ENCODE results near the gene KLRK1. TPM values are rescaled to one million over a fixed set of nuclear protein-coding genes. Genes with fewer than 3 reads are reported as not detected.
"Not testable (repeated sequence)": the region's sequence is repeated elsewhere in the genome, so short reads cannot be mapped to it uniquely, and the experiment has no call there.

KLRK1 gene
- total RNA-seq, 1 experiment from 2014 or later = 0.95 TPM

GRCh38 chr12:10381928-10382628, 7.8 kb downstream of the KLRK1 start:
- BruUV-seq (replicated peaks) = no TSS peak

GRCh38 chr12:10378737-10379136, 11.1 kb downstream of the KLRK1 start:
- ATAC-seq; POLR2A ChIA-PET; H3K27ac ChIP-seq (ENCODE audit: low read length): not testable (repeated sequence)

More at GRCh38 chr12:10381928-10382628, 7.8 kb downstream of the KLRK1 start:
- intact Hi-C loops (cut with micrococcal nuclease; ENCODE audit: unreplicated experiment) = no loop called here
- H3K4me3 ChIP-seq (ENCODE audit: low read depth in 2 of 2, low read length in 2 of 2) = no peak overlapping the region
- POLR2A ChIA-PET = no interaction called here
- H3K9me3 ChIP-seq (ENCODE audit: control insufficient read depth, insufficient read depth, low read depth, low read length) = no peaks in the 10 kb centered on the region
- TF ChIP-seq CTCF (IDR thresholded peaks at IDR 0.05) = no peak
- no peak for TF ChIP-seq SIN3A (IDR thresholded peaks at IDR 0.05; ENCODE audit: borderline replicate concordance, insufficient read depth, low read depth, low read length)
- no peak for TF ChIP-seq POLR2AphosphoS5 (IDR thresholded peaks at IDR 0.05; ENCODE audit: low read depth, low read length)
- TF ChIP-seq REST (IDR thresholded peaks at IDR 0.05; ENCODE audit: insufficient read depth in 1 of 2, low read depth in 2 of 2, low read length in 1 of 2) = no peak
- no peak for TF ChIP-seq TCF7L2 (IDR thresholded peaks at IDR 0.05; ENCODE audit: low read depth, low read length)
- H3K4me1 ChIP-seq (ENCODE audit: control insufficient read depth, insufficient read depth, low read length) = no peaks in the 10 kb centered on the region
- in situ Hi-C loops (cut with HindIII; ENCODE audit: low pct_unique_long_range_greater_than_20kb, low sequenced_read_pairs) = no loop called here
- H3K27me3 ChIP-seq (ENCODE audit: control insufficient read depth, insufficient read depth, low read length) = no peaks in the 10 kb centered on the region
- no peak for DNase-seq (ENCODE audit: low read depth, low spot score)
- H3K36me3 ChIP-seq (ENCODE audit: control insufficient read depth, insufficient read depth, low read length) = no peaks in the 10 kb centered on the region
- no peak overlapping the region; the same call in 1 of the 2 replicates for H3K27ac ChIP-seq (ENCODE audit: low read length)
- CTCF ChIA-PET = no interaction called here
- no peak for ATAC-seq

GRCh38 chr12:10374624-10375018, 15.2 kb downstream of the KLRK1 start:
- TF ChIP-seq TCF7L2 (IDR thresholded peaks at IDR 0.05; ENCODE audit: low read depth, low read length) = no peak
- TF ChIP-seq REST (IDR thresholded peaks at IDR 0.05; ENCODE audit: insufficient read depth in 1 of 2, low read depth in 2 of 2, low read length in 1 of 2) = no peak
- no peak for TF ChIP-seq SIN3A (IDR thresholded peaks at IDR 0.05; ENCODE audit: borderline replicate concordance, insufficient read depth, low read depth, low read length)
- no peak for TF ChIP-seq CTCF (IDR thresholded peaks at IDR 0.05)
- TF ChIP-seq POLR2AphosphoS5 (IDR thresholded peaks at IDR 0.05; ENCODE audit: low read depth, low read length) = no peak
- POLR2A ChIA-PET = no interaction called here
- BruUV-seq (replicated peaks) = no TSS peak

More at GRCh38 chr12:10378737-10379136, 11.1 kb downstream of the KLRK1 start:
- H3K4me3 ChIP-seq (ENCODE audit: low read depth in 2 of 2, low read length in 2 of 2); BruUV-seq (replicated peaks); H3K9me3 ChIP-seq (ENCODE audit: control insufficient read depth, insufficient read depth, low read depth, low read length); intact Hi-C loops (cut with micrococcal nuclease; ENCODE audit: unreplicated experiment); H3K36me3 ChIP-seq (ENCODE audit: control insufficient read depth, insufficient read depth, low read length); H3K4me1 ChIP-seq (ENCODE audit: control insufficient read depth, insufficient read depth, low read length); CTCF ChIA-PET; H3K27me3 ChIP-seq (ENCODE audit: control insufficient read depth, insufficient read depth, low read length); DNase-seq (ENCODE audit: low read depth, low spot score); in situ Hi-C loops (cut with HindIII; ENCODE audit: low pct_unique_long_range_greater_than_20kb, low sequenced_read_pairs): not testable (repeated sequence)

More at GRCh38 chr12:10374624-10375018, 15.2 kb downstream of the KLRK1 start:
- no peak for DNase-seq (ENCODE audit: low read depth, low spot score)
- H3K4me3 ChIP-seq (ENCODE audit: low read depth in 2 of 2, low read length in 2 of 2) = no peak overlapping the region
- peaks cover 12% of the 10 kb centered on the region for H3K4me1 ChIP-seq (ENCODE audit: control insufficient read depth, insufficient read depth, low read length)
- ATAC-seq = no peak
- H3K36me3 ChIP-seq (ENCODE audit: control insufficient read depth, insufficient read depth, low read length) = no peaks in the 10 kb centered on the region
- intact Hi-C loops (cut with micrococcal nuclease; ENCODE audit: unreplicated experiment) = no loop called here
- in situ Hi-C loops (cut with HindIII; ENCODE audit: low pct_unique_long_range_greater_than_20kb, low sequenced_read_pairs) = no loop called here
- H3K9me3 ChIP-seq (ENCODE audit: control insufficient read depth, insufficient read depth, low read depth, low read length) = no peaks in the 10 kb centered on the region
- CTCF ChIA-PET = no interaction called here
- H3K27me3 ChIP-seq (ENCODE audit: control insufficient read depth, insufficient read depth, low read length) = no peaks in the 10 kb centered on the region
- peak overlapping the region; percentile 51; the same call in 1 of the 2 replicates for H3K27ac ChIP-seq (ENCODE audit: low read length)
